CD4-positive, alpha-beta T cell treated with Interferon gamma for 1 hour (primary cell): ENCODE results near the gene FAM110D.
A peak's percentile ranks its signal among the peaks of the same experiment; 100 is the strongest.

ENCODE experiments used
- DNase-seq: peaks from one replicate; pipeline ENCODE4 v3.0.0-alpha.2; 2020

The FAM110D gene

DNA sequence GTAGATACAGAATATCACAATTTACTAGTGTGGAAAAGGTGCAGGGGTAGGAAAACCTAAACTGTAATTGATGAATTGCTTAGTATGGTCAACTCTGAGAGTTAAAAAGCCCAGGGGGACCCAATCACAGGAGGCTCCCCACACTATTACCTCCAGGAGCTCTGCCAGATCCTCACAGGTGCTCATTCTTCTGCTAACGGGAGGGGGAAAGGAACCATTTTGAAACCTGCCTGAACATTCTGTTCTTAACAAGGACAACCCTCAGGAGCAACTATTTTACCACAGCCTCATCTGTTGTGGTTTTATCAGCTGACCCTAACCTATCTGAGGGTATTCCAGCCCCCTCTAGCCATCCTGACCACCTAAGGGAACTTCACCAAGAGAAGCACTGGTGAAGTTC lies 28.2 kb upstream of the FAM110D start:
- no peak for DNase-seq

DNA sequence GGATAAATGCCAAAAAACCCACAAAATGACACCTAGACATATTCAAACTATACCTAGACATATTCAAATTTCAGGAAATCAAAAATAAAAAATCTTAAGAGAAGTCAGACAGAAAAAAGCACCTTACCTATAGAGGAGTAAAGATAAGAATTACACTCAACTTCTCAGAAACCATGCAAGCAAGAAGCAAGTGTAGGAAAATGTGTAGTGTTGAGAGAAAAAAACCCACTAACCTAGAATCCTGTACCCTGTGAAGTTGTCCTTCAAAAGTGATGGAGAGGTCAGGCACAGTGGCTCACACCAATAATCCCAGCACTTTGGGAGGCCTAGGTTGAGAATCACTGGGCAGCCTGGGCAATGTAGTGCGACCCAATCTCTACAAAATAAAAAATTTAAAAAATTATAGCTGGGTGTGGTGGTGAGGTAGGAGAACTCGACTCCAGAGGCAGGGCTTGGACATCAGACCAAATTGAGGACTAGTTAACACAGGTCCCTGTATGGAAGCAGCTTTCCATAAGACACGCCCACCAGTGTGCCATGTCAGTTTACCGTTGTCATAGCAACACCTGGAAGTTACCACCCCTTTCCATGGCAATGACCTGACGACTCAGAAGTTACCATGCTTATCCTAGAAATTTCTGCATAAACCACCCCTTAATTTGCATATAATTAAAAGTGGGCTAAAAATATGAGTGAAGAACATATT lies 26.6 kb upstream of the FAM110D start:
- no peak for DNase-seq

DNA sequence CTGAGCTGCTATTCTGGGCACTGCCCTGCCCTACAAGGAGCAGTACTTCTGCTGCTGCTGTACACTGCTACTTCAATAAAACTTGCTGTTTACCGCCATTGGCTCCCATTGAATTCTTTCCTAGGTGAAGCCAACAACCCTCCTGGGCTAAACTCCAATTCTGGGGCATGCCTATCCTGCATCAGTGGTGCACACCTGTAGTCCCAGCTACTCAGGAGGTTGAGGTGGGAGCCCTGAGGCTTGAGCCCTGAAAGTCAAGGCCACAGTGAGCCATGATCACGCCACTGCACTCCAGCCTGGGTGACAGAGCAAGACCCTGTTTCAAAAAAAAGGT lies 26.1 kb upstream of the FAM110D start:
- DNase-seq: no peak

DNA sequence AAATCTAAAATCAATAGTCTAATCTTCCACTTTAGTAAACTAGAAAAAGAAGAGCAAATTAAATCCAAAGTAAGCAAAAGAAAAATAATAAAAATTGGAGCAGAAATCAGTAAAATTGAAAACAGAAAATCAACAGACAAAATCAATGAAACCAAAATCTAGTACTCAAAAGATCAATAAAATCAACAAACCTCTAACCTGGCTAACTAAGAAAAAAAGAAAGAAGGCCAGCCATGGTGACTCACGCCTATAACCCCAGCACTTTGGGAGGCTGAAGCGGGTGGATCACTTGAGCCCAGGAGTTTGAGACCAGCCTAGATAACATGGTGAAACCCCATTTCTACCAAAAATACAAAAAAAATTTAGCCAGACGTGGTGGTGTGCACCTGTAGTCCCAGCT lies 24.4 kb upstream of the FAM110D start:
- DNase-seq: no peak

DNA sequence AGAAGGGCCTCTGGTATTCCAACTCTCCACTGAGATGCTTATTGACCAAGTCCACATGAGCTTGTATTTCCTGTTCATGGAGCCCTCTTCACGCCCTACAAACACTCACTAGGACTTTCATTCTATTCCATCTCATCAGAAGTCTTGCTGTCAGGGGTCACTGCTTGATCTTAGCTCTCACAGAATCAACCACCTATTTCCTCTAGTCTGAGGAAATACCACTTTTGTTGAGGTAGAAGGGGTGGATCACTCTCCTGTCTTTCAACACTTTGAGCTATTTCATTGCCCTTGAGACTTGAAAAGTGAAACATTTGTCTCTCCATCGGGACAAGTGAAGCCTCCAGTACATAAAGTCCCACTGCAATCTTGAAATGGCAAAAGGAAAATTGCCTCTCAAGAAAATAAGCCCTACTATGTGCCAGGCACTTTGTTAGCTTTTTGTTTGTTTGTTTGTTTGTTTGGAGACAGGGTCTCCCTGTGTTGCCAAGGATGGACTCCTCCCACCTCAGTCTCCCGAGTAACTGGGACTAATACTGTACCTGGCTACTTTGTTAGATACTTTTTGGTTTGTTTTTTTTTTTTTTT lies 19.8 kb upstream of the FAM110D start:
- no peak for DNase-seq

DNA sequence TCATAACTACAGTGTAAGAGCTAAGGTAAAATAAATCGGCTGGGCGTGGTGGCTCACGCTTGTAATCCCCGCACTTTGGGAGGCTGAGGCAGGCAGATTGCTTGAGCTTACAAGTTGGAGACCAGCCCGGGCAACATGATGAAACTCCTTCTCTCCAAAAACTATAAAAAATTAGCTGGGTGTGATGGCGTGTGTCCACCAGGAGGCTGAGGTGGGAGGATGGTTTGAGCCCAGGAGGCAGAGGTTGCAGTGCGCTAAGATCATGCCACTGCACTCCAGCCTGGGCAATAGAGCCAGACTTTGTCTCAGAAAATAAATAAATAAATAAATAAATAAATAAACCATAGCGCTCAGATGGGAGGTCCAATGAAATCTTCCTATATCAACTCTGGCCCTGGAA lies 16.7 kb upstream of the FAM110D start:
- no peak for DNase-seq

DNA sequence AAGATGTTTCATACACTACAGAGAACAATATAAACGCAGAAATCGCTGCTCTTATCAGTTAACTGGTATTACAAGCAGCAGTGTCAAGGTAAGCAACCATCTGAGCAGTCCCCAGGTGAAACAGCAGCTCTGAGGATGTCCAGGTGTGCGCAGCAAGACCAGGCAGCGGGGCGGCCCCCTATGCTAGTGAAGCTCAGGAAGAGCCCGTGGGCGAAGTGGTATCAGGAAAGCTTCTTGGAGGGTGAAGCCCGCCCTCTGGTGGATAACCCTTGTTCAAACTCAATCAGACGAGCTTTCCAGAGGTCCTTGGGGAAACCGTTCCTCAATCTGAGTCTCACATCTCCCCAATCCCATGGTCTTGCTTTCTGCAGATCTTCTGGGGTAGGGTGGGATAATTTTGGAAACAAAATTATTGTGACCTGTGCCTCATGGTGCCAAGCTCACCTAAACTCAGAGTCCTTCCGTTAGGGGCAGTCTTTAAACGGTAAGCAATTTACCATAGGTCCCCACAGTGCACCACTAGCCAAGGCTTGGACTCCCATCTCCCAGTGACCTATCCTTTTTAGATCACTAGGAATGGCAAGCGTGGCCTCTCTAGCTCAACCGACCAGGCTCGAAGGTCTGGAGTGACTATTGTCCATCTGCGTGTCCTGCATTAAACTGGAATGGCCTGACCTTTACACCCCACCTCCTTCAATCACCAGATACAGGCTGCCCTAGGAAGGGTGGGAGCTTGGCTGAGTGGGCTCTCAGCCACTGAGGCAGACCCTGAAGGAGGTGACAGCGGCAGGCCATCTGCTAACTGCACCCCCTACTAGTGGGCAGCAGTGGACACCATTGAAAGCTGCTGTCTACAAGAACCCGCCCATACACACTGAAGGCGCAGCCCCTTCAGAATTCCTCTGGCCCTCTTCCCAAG lies 13.6 kb upstream of the FAM110D start:
- peak; percentile 70 for DNase-seq

DNA sequence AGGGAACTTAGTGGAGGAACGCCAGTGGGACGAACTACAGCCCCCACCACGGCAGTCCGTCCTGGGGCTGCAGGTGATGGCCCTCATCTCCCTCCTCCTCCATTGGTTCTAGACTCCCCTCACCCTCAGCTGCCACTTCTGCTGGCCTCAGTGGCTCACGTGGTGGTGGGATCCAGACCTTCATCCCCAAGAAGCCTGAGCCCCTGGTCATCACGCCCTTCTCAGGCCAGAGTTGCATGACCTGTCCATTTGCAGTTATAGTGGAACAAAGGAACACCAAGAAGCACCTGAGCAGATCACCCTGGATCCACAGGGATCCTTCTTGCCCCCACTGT lies 13.0 kb upstream of the FAM110D start:
- DNase-seq: no peak

DNA sequence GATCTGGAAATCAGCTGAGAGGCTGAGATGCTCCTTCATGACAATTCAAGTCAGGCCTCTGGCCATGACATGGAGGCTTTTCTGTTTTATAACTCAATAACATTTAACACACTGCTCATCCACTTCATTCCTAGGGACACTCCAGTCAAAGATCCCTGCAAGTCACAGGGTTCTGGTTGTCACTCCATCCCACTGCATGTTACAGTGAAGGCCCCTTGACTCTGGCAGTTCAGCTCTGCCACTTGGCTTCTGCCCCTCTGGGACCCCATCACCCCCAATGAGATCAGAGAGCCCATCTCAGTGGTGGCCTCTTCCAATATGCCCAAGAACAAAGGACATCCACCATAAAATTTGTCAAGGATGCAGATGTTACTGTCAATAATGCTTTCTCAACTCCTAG lies 10.0 kb upstream of the FAM110D start:
- DNase-seq: no peak

DNA sequence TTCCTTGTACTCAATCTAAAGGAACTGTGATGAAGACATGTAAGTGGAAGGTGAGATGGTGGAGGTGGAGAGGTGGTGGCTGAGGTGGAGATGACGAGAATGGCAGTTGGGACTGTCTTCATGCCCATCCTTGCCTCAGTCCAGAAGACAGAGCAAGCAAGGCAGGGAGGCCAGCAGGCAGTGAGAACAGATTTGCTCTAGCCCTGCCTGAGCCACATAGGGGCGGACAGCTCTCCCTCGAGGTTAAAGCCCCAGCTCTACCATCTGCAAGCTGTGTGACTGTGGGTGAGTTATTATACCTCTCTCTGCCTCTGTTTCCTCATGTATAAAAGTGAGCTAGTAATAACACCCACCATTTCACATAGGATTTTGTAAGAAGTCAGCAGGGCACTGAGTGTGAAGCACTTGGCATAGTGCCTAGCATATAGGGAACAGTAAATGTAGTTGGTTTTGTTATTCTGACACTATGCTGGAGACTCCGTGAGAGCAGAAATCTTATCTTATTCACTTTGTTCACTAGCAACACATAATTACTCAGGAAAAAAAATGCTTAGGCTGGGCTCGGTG lies 4.8 kb upstream of the FAM110D start:
- DNase-seq: no peak

DNA sequence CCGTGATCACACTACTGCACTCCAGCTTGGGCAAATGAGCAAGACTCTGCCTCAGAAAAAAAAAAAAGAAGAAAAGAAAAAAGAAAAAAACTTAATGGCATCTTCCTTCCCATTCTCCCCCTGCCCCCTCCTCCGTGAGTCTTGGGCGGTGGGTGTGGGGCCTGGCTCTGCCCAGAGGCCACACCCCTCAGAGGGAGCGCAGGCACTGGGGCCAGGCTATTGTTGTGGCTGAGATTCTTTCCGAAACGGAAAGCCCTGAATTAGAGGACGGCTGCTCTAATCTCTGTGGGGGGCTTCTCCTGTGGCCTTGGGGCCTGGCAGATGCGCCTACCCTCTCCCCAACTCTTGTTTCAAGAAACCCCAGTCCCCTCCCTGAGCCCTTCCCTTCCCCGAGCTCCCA lies 4.1 kb upstream of the FAM110D start:
- DNase-seq: no peak

DNA sequence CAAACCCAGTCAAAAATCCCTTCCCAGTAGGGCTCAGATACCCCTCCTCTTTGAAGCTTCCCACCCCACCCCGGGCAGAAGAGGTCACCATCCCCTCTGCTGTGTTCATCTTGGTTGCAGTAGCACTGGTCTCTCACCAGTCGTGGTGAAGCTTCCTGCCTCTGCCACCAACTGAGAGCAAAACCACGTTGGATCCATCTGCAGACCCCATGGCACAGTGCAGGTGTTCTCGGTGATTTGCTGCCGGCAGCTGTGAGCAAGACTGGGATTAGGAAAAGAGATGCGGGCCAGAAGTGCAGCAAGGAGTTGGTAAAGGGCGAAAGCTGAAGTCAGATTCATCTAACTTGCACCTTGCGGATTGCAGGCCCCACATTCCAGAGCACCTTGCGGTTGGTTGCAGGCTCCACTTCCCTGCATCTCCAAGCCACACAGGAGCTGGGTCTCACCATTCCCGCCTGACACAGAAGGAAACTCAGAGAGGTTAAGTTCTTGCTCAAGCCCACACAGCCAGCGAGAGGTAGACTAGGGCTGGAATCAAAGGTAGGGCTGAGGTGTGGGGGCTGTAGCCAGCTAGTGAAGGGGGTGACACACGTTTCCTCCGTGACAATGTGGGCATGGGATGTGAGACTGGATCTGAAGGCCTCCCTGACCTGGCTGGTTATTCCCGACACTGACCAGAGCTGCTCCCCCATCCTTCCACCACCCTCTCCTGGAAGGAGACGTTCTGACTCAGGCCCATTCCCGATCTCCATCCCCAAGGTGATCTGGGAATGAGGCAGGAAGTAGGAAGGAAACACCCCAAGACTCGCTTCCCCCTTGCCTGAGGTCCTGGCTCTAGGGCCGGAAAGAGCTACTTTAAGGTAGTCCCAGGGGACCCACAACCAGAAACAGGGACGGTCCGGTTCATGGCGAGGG lies 3.3 kb upstream of the FAM110D start:
- no peak for DNase-seq

DNA sequence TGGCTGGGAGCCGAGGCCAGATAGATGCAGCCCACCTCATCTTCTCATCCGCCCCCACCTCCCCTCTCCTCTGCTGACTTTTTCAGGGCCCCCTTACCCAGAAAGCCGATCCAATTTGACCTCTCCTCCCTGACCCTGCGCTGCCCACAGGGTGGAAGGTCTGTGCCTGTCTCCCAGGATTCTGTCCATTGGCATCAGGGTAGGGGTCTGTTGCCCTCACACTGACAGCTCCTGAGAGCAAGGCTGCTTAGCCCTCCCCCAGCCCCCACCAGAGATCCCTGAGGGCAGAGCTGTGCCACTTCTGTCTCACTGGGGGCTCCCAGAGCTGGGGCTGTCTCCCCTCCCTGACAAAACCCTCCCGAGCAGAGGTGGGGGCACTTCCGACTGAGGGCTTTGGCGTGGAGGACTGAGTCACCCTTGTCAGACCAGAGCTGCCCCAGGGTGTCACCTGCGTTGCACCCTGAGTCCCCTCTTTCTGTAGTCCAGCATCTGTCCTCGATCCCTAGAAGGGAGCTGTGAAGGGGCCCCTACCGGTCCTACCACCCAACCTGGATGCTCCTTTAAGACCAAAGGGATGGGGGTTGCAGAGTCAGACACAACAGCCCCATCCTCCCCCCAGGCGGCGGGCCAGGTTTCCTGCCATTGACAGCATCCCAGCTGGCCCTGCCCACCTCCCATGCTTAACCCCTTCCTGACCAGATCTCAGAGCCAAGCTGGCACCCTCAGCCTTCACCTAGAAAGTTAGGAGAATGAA lies 2.4 kb upstream of the FAM110D start:
- no peak for DNase-seq

DNA sequence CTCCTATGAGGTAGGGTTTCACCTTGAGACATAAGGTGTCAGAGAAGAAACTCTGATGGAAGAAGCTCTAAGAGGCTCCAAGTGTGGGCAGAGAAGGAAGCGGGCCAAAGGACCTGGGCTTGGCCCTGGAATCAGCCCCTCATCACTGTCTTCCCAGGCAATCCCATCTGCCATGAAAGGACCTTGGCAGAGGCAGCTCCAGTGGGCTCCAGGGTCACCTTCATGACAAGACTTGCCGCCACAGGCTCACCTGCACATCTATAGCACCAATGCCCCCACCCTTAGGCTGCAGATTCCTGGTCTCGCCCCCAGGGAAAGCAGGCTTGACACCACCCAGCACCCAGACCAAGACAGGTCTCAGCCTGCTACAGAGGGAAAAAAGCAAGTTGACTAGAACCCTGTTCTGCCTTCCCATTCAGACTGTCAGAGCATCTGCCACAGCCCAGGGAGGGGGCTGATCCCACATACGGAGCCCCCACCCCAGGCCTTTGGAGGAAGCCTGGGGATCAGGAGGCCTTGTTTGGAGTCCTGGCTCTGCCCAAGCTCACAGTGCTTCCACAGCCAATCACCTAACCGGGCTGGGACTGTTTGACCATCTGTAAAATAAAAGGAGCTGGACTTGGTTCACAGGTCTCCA lies 490 bp upstream of the FAM110D start:
- DNase-seq: no peak

DNA sequence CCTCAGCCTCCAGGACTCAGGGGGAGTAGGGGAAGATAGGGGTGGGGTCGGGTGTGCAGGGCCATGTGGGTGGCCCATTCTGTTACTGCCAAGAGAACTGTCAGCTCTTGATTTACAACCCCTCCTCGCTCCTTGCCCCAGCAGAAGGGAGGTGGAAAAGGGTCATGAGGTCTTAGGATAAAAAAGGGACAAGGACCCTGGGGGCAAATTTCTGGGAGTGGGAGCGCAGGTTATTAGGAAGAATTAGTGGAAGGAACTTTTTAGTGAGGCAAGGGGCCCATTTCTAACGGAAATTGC lies 812 bp downstream of the FAM110D start:
- no peak for DNase-seq

DNA sequence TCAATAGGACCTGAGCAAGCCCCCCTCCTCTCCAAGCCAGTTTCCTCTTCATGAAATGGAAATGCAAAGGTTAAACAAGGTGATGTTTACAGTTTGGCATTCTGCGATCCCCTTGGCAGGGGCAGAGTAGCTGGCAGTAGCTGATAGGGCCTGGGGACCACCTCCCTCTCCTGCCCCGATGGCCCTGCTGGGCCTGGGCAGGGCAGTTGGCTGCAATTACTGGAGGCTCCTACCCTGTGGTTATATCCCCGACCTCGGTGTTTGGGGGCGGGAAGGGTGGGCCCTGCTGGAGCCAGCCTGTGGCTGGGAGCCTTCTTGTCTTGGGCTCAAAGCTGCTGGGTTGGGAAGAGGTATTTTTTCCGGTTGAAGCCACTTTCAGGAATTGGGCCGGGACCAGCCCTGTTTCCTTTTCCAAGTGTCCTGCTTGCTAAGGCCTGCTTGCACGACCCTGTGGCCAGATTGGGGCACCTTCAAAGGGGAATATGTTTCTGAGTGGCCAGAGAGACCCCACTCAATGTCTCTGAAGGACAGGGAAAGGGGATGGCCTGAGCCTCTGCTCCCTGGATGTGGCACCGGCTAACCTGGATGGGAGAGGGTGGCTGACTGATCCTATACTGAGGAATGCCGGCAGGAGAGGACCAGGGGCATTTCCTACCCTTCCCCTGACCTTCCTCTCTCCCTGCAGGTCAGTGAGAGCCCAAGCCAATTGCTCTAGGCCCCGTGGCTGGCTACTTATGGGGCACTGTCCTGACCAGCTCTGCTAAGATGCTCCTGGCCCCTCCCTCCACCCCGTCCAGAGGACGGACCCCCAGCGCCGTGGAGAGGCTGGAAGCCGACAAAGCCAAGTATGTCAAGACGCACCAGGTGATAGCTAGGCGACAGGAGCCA lies 1.9 kb downstream of the FAM110D start:
- DNase-seq: no peak

DNA sequence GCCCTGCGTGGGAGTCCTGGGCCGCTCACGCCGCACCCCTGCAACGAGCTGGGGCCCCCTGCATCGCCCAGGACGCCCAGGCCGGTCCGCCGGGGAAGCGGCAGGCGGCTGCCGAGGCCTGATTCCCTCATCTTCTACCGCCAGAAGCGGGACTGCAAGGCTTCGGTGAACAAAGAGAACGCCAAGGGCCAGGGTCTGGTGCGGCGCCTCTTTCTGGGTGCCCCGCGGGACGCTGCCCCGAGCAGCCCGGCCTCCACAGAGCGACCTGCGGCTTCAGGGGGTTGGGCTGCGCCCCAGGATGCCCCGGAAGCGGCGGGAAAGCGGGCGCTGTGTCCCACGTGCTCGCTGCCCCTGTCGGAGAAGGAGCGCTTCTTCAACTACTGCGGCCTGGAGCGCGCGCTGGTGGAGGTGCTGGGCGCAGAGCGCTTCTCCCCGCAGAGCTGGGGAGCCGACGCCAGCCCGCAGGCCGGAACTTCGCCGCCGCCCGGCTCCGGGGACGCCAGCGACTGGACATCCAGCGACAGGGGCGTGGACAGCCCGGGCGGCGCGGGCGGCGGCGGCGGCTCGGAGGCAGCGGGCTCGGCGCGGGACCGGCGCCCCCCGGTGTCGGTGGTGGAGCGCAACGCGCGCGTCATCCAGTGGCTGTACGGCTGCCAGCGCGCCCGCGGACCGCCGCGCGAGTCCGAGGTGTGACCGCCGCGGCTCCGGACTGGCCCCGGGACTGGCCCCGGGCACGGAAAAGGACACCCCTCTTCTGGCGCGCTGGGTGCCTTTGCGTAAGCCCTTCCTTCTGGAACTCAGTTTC lies 2.7 kb downstream of the FAM110D start:
- peak; percentile 22 for DNase-seq

DNA sequence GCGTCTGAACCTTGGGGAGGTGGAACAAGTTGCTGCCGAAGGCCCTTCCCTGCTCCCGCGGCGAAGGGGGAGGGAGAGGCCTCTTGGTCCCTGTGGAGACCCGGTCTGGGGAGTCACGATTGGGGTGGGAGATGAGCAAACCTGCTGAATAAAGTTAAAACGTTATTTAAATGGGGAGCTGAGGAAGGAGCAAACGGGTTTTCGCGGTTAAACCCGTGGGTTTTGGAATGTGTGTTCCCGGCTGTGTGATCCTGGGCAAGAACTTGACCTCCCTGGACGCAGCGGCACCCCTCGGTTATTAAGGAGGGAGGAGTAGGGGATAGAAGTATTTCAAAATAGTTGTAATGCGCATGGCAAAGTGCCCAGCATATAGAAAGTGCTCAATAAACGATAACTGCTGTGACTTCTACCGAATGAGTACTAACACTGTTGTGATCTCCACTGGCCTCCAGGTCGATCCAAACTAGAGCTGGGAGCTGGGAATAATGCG lies 3.4 kb downstream of the FAM110D start:
- DNase-seq: no peak

DNA sequence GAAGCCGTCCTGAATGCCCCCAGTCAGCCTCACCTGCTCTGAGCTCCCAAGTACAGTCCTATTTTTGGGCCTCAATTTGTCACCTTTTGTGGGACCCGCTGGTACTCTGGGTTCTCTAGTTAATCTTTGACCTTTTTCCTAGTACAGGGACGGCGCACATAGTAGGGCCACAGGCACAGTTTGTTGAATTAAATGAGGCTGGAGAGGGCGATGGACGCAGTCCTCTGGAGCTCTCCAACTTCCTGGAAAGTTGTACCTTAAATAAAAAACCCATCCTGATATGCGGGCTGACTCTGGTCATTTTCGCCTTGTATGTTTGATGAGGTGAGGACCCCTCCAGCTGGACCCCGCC lies 4.8 kb downstream of the FAM110D start:
- no peak for DNase-seq
